Heart right ventricle (tissue), 16 donors: ENCODE results near the gene DNAH8. TPM values are rescaled to one million over a fixed set of nuclear protein-coding genes. Genes with fewer than 3 reads are reported as not detected.

Experiments used
- ATAC-seq, 8 donors: fragments of 200-7000 bp; cut with Tn5 transposase; one replicate each; pipeline ENCODE4 v1.9.1; 2020; ENCODE audit warnings: mild to moderate bottlenecking in 8 of 8, moderate library complexity in 8 of 8, moderate number of reproducible peaks in 1 of 8
- DNase-seq, 2 donors: peaks; one replicate each; pipeline ENCODE4 v3.0.0-alpha.2; 2020
- H3K27ac ChIP-seq, 10 donors: fragments of 200-600 bp; sonication (generic) in 2 of 10; one replicate each; pipeline versions ENCODE4 v1.5.0 to v1.8.0; 2020 to 2022; ENCODE audit warnings: mild to moderate bottlenecking in 3 of 10
- H3K27me3 ChIP-seq, 7 donors: fragments of 200-600 bp; one replicate each; pipeline ENCODE4 v1.8.0; 2021 to 2022; ENCODE audit warnings: mild to moderate bottlenecking in 2 of 7
- H3K36me3 ChIP-seq, 9 donors: fragments of 200-600 bp; sonication (generic) in 1 of 9; one replicate each; pipeline versions ENCODE4 v1.5.0 to v1.8.0; 2020 to 2022; ENCODE audit warnings: mild to moderate bottlenecking in 2 of 9
- H3K4me1 ChIP-seq, 9 donors: fragments of 200-600 bp; sonication (generic) in 1 of 9; one replicate each; pipeline versions ENCODE4 v1.5.0 to v1.8.0; 2020 to 2022; ENCODE audit warnings: mild to moderate bottlenecking in 4 of 9
- H3K4me3 ChIP-seq, 10 donors: fragments of 200-600 bp; sonication (generic) in 2 of 10; one replicate each; pipeline versions ENCODE4 v1.5.0 to v1.8.0; 2020 to 2022; ENCODE audit warnings: mild to moderate bottlenecking in 7 of 10, moderate library complexity in 2 of 10
- H3K9me3 ChIP-seq, 11 donors: fragments of 200-600 bp in 10 of 11; sonication (generic) in 2 of 11; one replicate each; pipeline versions ENCODE4 v1.5.0 to v1.8.0; 2013 to 2022; ENCODE audit warnings: mild to moderate bottlenecking in 2 of 11, control low read depth in 1 of 11, moderate library complexity in 1 of 11
- CTCF ChIP-seq, 9 donors: fragments of 200-600 bp; sonication (generic) in 2 of 9; IDR thresholded peaks; one replicate each; pipeline versions ENCODE4 v1.5.0 to v1.8.0; 2021 to 2022; ENCODE audit warnings: antibody characterized with exemption in 9 of 9, mild to moderate bottlenecking in 5 of 9, moderate library complexity in 1 of 9
- WGBS, 2 donors: extraction: QIAGEN DNeasy Blood & Tissue Kit; methylation state at CpG; one replicate each; pipeline ENCODE4 v1.1.7; 2013; ENCODE audit warnings: inconsistent platforms in 1 of 2; 5-methylcytosine and 5-hydroxymethylcytosine counted together
- intact Hi-C, 10 donors: fragments of 100-400 bp; cut with DNase I; formaldehyde crosslinking; loops; one replicate each; pipeline versions ENCODE4 v1.11.1 to v1.14.2; 2022
- polyA plus RNA-seq, 2 donors: library from polyadenylated mRNA; stranded (reverse); fragments of 200-250 nt; gene quantifications; one replicate each; pipeline ENCODE4 v1.2.3, GENCODE V29; 2013
- total RNA-seq, 10 donors: library from RNA; stranded (reverse); fragmentation: NEBNext Ultra II Directional in 3 of 10; extraction: Animal tissue kit (Norgen Biotek cat#: 25700) in 3 of 10; gene quantifications; one replicate each; pipeline versions ENCODE4 v1.2.1 to v1.2.4, GENCODE V29; 2021 to 2023
- donor health status: Arrhythmogenic right ventricular cardiomyopathy.
- donor health status: ischemic (EF 13 %, LVEDD 7.1; RV severe dilation, severe dysfunction).
- donor health status: healthy with polysubstance abuse.
- donor health status: DM: no; HTN: yes; CAD: no.
- donor health status: DM: no; HTN: no; CAD: no.
- donor health status: ischemic (EF 25% LVEDD 6.9; RV normal size, moderate dysfunction).
- donor health status: ischemic (EF 25% LVEDD 5.7; RV mildly dilated, moderate dysfunction).
- donor health status: healthy.
- donor health status: DM: yes; HTN: yes; CAD: no.
- donor health status: Ischemic cardiomyopathy.
- donor health status: ischemic (EF 35%, LVEDD 5.7; RV mildly dilated, moderate dysfunction).
- donor health status: nonischemic (EF 11% LVEDD 7.7; RV severe dilation, severe dysfunction).
- donor health status: DM: yes; HTN: yes; CAD: no.
- donor health status: PGD.
- donor health status: ischemic (EF 29% LVEDD 5.4; RV normal size, mild dysfunction).
- donor health status: nonischemic (EF 23%, LVEDD 6.1; RV moderate dilation, normal function).

The DNAH8 gene
- total and polyA plus RNA-seq, 12 donors, result 0.02 to 0.09 (median 0.03) TPM; not detected in 8

GRCh38 chr6:39008737-39009136 is 293.6 kb downstream of the DNAH8 start:
- Histone ChIP-seq H3K27me3 (peaks cover 0 to 40% (median 10%) of the 10 kb centered on the region in 7 donors), H3K4me3 (no peak overlapping the region), H3K27ac (no peak overlapping the region), H3K36me3 (no peaks in the 10 kb centered on the region), H3K4me1 (no peaks in the 10 kb centered on the region), H3K9me3 (peaks cover 0 to 7% (median 0%) of the 10 kb centered on the region in 11 donors)
- ATAC-seq, result no peak
- 32% methylated on average over 1 of the region's 1 CpG for WGBS, 2 donors
- no peak for TF ChIP-seq CTCF (IDR thresholded peaks at IDR 0.05)
- DNase-seq, result no peak
- intact Hi-C loops, result no loop called here

DNA sequence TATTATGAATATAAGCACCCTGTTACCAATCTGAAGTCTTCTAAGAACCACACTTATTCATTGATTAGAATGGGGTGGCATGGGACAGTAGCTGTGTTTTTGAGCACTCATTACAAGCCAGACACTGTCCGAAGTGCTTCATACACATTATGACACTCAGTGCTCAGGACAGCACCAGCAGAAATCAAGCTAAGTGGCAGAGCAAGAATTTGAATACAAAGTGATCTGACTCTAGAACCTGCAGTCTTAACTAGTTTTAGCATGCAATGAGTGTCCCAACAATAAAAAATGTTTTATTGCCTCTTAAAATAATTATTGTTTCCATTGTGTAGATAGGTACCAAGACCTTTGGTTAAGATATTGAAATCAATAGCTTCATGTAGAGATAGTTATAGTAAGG is 294.4 kb downstream of the DNAH8 start:
- Histone ChIP-seq H3K9me3 (peaks cover 0 to 7% (median 0%) of the 10 kb centered on the region in 11 donors), H3K36me3 (no peaks in the 10 kb centered on the region), H3K4me3 (no peak overlapping the region), H3K27me3 (peaks cover 0 to 40% (median 10%) of the 10 kb centered on the region in 7 donors), H3K27ac (no peak overlapping the region), H3K4me1 (no peaks in the 10 kb centered on the region)
- ATAC-seq (no peak), DNase-seq (no peak)
- intact Hi-C loops, result no loop called here
- no peak for TF ChIP-seq CTCF (IDR thresholded peaks at IDR 0.05)
- WGBS, 2 donors, result 0% methylated on average over 1 of the region's 1 CpG

DNA sequence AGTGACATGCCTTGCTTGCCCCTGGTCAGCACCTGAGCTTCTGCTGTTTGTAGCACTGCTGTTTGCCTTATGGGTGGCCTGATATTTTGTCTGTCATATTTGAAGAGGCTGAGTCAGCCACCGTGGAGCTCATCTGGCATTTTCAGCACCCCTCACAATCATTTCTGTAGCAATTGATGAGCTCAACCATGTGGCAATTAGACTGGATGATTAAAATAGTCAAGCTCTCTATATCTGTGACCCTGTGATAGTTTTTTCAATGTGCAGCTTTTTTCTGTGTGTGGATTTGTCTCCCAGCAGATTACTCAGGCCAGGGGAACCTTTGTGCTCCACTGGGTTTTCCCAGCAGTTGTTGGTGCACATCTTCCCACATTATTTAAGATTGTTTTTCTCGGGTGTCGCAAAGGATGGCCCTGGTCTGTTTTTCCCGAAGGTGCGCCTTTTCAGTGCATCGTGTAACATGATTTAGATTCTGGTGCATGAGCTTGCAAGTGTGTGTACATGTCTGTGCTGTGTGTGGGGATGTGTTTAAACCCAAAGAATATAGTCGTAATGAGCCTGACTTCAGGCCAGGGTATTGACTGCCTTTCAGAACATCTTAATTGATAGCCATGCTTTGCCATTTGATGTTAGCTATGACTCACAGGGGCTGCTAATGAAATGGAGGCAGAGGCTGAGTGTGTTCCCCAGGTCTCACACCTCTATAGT is 301.9 kb downstream of the DNAH8 start:
- Histone ChIP-seq H3K36me3 (no peaks in the 10 kb centered on the region), H3K27ac (no peak overlapping the region), H3K4me1 (no peaks in the 10 kb centered on the region), H3K9me3 (no peaks in the 10 kb centered on the region), H3K27me3 (peaks cover 0 to 12% (median 0%) of the 10 kb centered on the region in 7 donors), H3K4me3 (no peak overlapping the region)
- ATAC-seq (peak in 1 of 8 donors; percentile 14), DNase-seq (no peak)
- 81 to 87% methylated on average over 7 of the region's 7 CpGs for WGBS, 2 donors
- TF ChIP-seq CTCF (IDR thresholded peaks at IDR 0.05), result no peak
- intact Hi-C loops, result no loop called here

DNA sequence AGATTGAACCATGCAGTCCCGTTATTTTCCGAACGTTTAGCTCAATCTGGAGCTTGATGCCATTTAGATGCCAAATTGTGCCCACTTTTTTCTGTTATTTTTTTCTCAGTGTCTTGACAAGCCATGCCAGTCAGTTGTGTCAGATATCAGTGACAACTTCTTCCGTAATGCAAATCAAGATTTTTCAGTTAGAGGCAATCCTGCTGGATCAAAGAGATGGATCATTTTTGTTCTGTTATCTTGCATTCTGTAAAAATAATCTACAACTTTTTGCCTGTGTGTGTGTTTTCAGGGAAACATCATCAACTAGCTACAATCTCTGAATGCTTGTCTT is 302.4 kb downstream of the DNAH8 start:
- 68% methylated on average over 4 of the region's 4 CpGs for WGBS, 2 donors
- DNase-seq (no peak), ATAC-seq (no peak)
- Histone ChIP-seq H3K9me3 (no peaks in the 10 kb centered on the region), H3K36me3 (no peaks in the 10 kb centered on the region), H3K4me1 (no peaks in the 10 kb centered on the region), H3K4me3 (no peak overlapping the region), H3K27me3 (peaks cover 0 to 15% (median 0%) of the 10 kb centered on the region in 7 donors), H3K27ac (no peak overlapping the region)
- no peak for TF ChIP-seq CTCF (IDR thresholded peaks at IDR 0.05)
- intact Hi-C loops, result no loop called here
